Activated naive CD8-positive, alpha-beta T cell treated with anti-CD3 and anti-CD28 coated beads, Interleukin-2, amount 10 ng/mL, durations not matched to agents 7 days and 5 days (primary cell): ENCODE data around the gene TMEM208. TPM values are rescaled to one million over a fixed set of nuclear protein-coding genes. Genes with fewer than 3 reads are reported as not detected.

ENCODE experiments used
- ATAC-seq: fragments of 150-1000 bp; cut with Tn5 transposase; one replicate; pipeline ENCODE4 v1.10.0; 2021; ENCODE audit warnings: low read depth, moderate library complexity
- POLR2A ChIA-PET: fragments of 350-600 bp; sonication (Branson Sonifier 250); formaldehyde crosslinking; loops from one replicate; lab custom pipeline; 2021; ENCODE audit warnings: antibody characterized with exemption; lab: Charles Lee
- DNase-seq: peaks from one replicate; pipeline ENCODE4 v3.0.0; 2021
- H3K27ac Mint-ChIP-seq: one replicate; pipeline ENCODE4 v1.8.0; 2022; ENCODE audit warnings: mild to moderate bottlenecking, mixed read lengths
- H3K27me3 Mint-ChIP-seq: one replicate; pipeline ENCODE4 v1.8.0; 2022; ENCODE audit warnings: mild to moderate bottlenecking, moderate library complexity, mixed read lengths
- H3K36me3 Mint-ChIP-seq: one replicate; pipeline ENCODE4 v1.8.0; 2021; ENCODE audit warnings: mild to moderate bottlenecking, mixed read lengths
- H3K4me1 Mint-ChIP-seq: one replicate; pipeline ENCODE4 v1.8.0; 2021; ENCODE audit warnings: mixed read lengths
- H3K4me3 Mint-ChIP-seq: one replicate; pipeline ENCODE4 v1.8.0; 2022; ENCODE audit warnings: mild to moderate bottlenecking, moderate library complexity, mixed read lengths
- H3K9me3 Mint-ChIP-seq: one replicate; pipeline ENCODE4 v1.8.0; 2021; ENCODE audit warnings: mixed read lengths
- microRNA-seq: library from miRNA; unstranded; fragments of <30 nt; microRNA quantifications from one replicate; pipeline ENCODE4 v1.2.0, GENCODE V29; 2022
- total RNA-seq, 2 experiments: library from RNA; stranded (reverse); gene quantifications; one replicate each; pipeline ENCODE4 v1.2.3, GENCODE V29; 2021

Gene TMEM208
- total RNA-seq, 2 experiments from 2014 or later, result 30.3 to 30.5 TPM

DNA sequence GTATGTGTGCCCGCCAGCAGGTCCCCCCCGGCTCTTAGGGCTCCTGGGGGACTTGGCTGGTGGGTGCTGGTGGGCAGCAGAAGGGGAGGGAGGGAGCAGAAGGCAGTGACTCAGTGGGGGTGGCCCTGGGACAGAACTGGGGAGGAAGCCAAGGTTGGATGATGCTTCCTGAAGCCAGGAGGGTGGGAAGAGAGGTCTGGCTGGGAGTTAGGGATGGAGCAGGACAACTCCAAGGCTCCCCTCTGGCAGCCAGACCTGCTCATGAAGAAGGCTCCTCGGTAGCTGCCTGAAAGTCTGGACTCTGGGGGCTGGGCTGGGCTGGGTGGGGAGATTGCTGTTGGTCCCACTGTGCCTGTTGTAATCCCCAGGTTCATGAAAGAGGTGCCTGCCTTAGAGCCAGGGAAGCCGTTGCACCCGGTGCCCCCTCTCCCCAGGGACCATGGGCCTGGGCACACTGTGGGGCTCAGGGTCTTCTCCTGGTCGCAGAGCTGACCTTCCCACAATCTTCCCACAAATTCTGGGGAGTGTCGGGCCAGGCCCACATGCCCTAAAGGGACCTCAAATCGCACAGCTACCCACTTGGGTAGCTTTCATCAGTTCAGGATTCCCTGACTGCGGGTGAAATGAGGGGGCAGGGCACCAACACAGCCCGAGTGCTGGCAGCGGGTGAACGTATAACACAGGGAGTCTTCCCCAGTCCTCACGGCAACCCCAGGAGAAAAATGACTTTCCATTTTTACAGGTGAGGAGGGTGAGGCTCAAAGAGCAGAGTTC, 51.3 kb downstream of the TMEM208 start:
- Mint-ChIP-seq H3K9me3 (no peaks in the 10 kb centered on the region), H3K4me1 (peaks cover 12% of the 10 kb centered on the region), H3K36me3 (peaks cover 6% of the 10 kb centered on the region), H3K27me3 (no peaks in the 10 kb centered on the region), H3K4me3 (peak overlapping the region; percentile 88), H3K27ac (peak overlapping the region; percentile 81)
- DNase-seq, result no peak
- POLR2A ChIA-PET, result interaction anchor here (0.9 to 1.8 kb wide), 7 partner anchors 8 to 34 kb away, joined by 3 to 6 read pairs (median 3); partner anchors contain the start of genes FHOD1 and SLC9A5
- ATAC-seq, result no peak

Small RNA genes lying within 50 kb of the gene (microRNA-seq; reads per million reads assigned to microRNA genes)
- gene MIR328, result 82.1 reads per million, percentile 52 among the genes with 10 or more reads in this experiment

Other genes starting within 250 kb of the TMEM208 start
- gene CES4A, start 238.5 kb upstream of the TMEM208 start, total RNA-seq, result 10 to 100 TPM; 16.2 to 17.5 TPM
- 100 to 1,000 TPM; 193 to 198 TPM for gene CBFB, start 198.0 kb upstream of the TMEM208 start, total RNA-seq
- 10 to 100 TPM; 16.6 to 17.3 TPM for gene PHAF1, start 117.2 kb upstream of the TMEM208 start, total RNA-seq
- gene B3GNT9, start 76.1 kb upstream of the TMEM208 start, total RNA-seq, result 10 to 100 TPM in 1 of 2 experiments, 1 to 10 TPM in 1; 9.0 to 10.1 TPM
- gene TRADD, start 67.2 kb upstream of the TMEM208 start, total RNA-seq, result 10 to 100 TPM; 77.3 to 81.7 TPM
- gene FBXL8, start 67.2 kb upstream of the TMEM208 start, total RNA-seq, result 10 to 100 TPM; 34.1 to 41.3 TPM
- gene HSF4, start 62.4 kb upstream of the TMEM208 start, total RNA-seq, result 10 to 100 TPM; 61.5 to 76.8 TPM
- 10 to 100 TPM; 17.7 to 18.6 TPM for gene NOL3, start 56.6 kb upstream of the TMEM208 start, total RNA-seq
- 10 to 100 TPM; 57.4 to 59.1 TPM for gene MATCAP1, start 43.2 kb upstream of the TMEM208 start, total RNA-seq
- not detected for gene EXOC3L1, start 37.0 kb upstream of the TMEM208 start, total RNA-seq
- 100 to 1,000 TPM; 105 to 114 TPM for gene E2F4, start 35.0 kb upstream of the TMEM208 start, total RNA-seq
- gene ELMO3, start 28.0 kb upstream of the TMEM208 start, total RNA-seq, result 1 to 10 TPM; 7.6 to 9.4 TPM
- gene FHOD1, start 20.4 kb downstream of the TMEM208 start, total RNA-seq, result 10 to 100 TPM; 92.2 to 92.8 TPM
- gene SLC9A5, start 21.8 kb downstream of the TMEM208 start, total RNA-seq, result 1 to 10 TPM; 3.5 to 4.5 TPM
- 10 to 100 TPM; 15.7 to 18.2 TPM for gene PLEKHG4, start 52.4 kb downstream of the TMEM208 start, total RNA-seq
- 1 to 10 TPM; 1.2 to 1.6 TPM for gene KCTD19, start 99.6 kb downstream of the TMEM208 start, total RNA-seq
- under 1 TPM; 0.28 to 0.64 TPM for gene LRRC36, start 99.7 kb downstream of the TMEM208 start, total RNA-seq
- not detected for gene TPPP3, start 166.4 kb downstream of the TMEM208 start, total RNA-seq
- gene ZDHHC1, start 189.3 kb downstream of the TMEM208 start, total RNA-seq, result under 1 TPM; 0.36 to 0.40 TPM
- not detected for gene HSD11B2, start 204.0 kb downstream of the TMEM208 start, total RNA-seq